22Rv1 (cell line): Measurements from ENCODE around the gene SAMD4A.

Experiments
- H3K27ac ChIP-seq: fragments of 450-650 bp; 2 replicates; pipeline ENCODE4 v1.5.1; 2017
- CTCF ChIP-seq: fragments of 450-650 bp; IDR thresholded peaks from 2 replicates; pipeline ENCODE4 v1.5.1; 2017; ENCODE audit warnings: mild to moderate bottlenecking
- ZFX ChIP-seq: fragments of 450-650 bp; IDR thresholded peaks from 2 replicates; pipeline ENCODE4 v1.6.1; 2017; ENCODE audit warnings: antibody characterized with exemption, borderline replicate concordance

Gene SAMD4A

GRCh38 chr14:54725998-54726397, 159.1 kb downstream of the SAMD4A start:
- no peak overlapping the region for H3K27ac ChIP-seq
- TF ChIP-seq CTCF = no peak
- TF ChIP-seq ZFX = no peak

- TF ChIP-seq CTCF = no peak
- TF ChIP-seq ZFX = no peak
- no peak overlapping the region for H3K27ac ChIP-seq
Observed at GRCh38 chr14:54727929-54728328, 161.0 kb downstream of the SAMD4A start.

- no peak overlapping the region for H3K27ac ChIP-seq
- TF ChIP-seq CTCF (no peak), ZFX (no peak)
Observed at GRCh38 chr14:54728700-54729527, 162.0 kb downstream of the SAMD4A start.

- no peak for TF ChIP-seq CTCF
- no peak for TF ChIP-seq ZFX
- H3K27ac ChIP-seq = no peak overlapping the region
Observed at GRCh38 chr14:54730156-54730961, 163.4 kb downstream of the SAMD4A start.

GRCh38 chr14:54734966-54735365, 168.0 kb downstream of the SAMD4A start:
- no peak for TF ChIP-seq CTCF
- TF ChIP-seq ZFX = no peak
- H3K27ac ChIP-seq = no peak overlapping the region

GRCh38 chr14:54735424-54735823, 168.5 kb downstream of the SAMD4A start:
- H3K27ac ChIP-seq = no peak overlapping the region

More at GRCh38 chr14:54735424-54735823, 168.5 kb downstream of the SAMD4A start:
- TF ChIP-seq ZFX (no peak), CTCF (no peak)
